A549 (cell line): Measurements from ENCODE around the gene SLC26A8. TPM values are rescaled to one million over a fixed set of nuclear protein-coding genes. Genes with fewer than 3 reads are reported as not detected.
"Not testable (repeated sequence)": the region's sequence is repeated elsewhere in the genome, so short reads cannot be mapped to it uniquely, and the experiment has no call there.

Source experiments
- ATAC-seq, 2 experiments: fragments of 200-7000 bp in 1 of 2; fragments of >200 bp in 1 of 2; cut with Nextera tagmentation in 1 of 2; cut with Tn5 transposase in 1 of 2; 3 replicates each; pipeline versions ENCODE4 v1.8.0 to v1.9.1; 2018 to 2020; ENCODE audit warnings: mild to moderate bottlenecking in 1 of 2, moderate library complexity in 1 of 2
- CTCF ChIA-PET: fragments of 300-600 bp; sonication (Branson Sonifier 250); formaldehyde crosslinking; extraction: SDS; loops from one replicate; lab custom pipeline; 2021; ENCODE audit warnings: antibody characterized with exemption, inconsistent platforms; lab: Yijun Ruan, JAX
- POLR2A ChIA-PET: fragments of 350-600 bp; formaldehyde crosslinking; extraction: SDS; loops from one replicate; lab custom pipeline; 2021; ENCODE audit warnings: antibody characterized with exemption, inconsistent platforms; lab: Yijun Ruan, JAX
- DNase-seq, 2 experiments: peaks; one replicate each; pipeline versions ENCODE4 v3.0.0 to v3.0.0-alpha.2; 2011 to 2016; ENCODE audit warnings: low read depth in 1 of 2, low spot score in 1 of 2
- FAIRE-seq: peaks from 2 replicates; lab custom pipeline; 2011; peaks lifted over from hg19 to GRCh38; lab: Jason Lieb, UNC
- H3K27ac ChIP-seq, 2 experiments: fragments of >200 bp; sonication (Bioruptor Twin); formaldehyde crosslinking; 3 replicates each; pipeline ENCODE4 v1.5.1; 2016 to 2017
- H3K4me1 ChIP-seq: fragments of >200 bp; sonication (Bioruptor Twin); formaldehyde crosslinking; 3 replicates; pipeline ENCODE4 v1.6.1; 2016
- H3K4me2 ChIP-seq: fragments of >200 bp; sonication (Bioruptor Twin); formaldehyde crosslinking; 3 replicates; pipeline ENCODE4 v1.6.1; 2016
- H3K4me3 ChIP-seq: fragments of >200 bp; sonication (Bioruptor Twin); formaldehyde crosslinking; 3 replicates; pipeline ENCODE4 v1.5.1; 2016
- H3K9me3 ChIP-seq: fragments of >200 bp; sonication (Bioruptor Twin); formaldehyde crosslinking; 3 replicates; pipeline ENCODE4 v1.6.1; 2016
- BHLHE40 ChIP-seq: IDR thresholded peaks from 2 replicates; pipeline ENCODE4 v1.6.1; 2012; ENCODE audit warnings: low read depth, low read length, inconsistent platforms
- CBX2 ChIP-seq: fragments of 200-600 bp; sonication (generic); IDR thresholded peaks from 2 replicates; pipeline ENCODE4 v1.6.1; 2016; ENCODE audit warnings: low read depth, mild to moderate bottlenecking, borderline replicate concordance
- CHD4 ChIP-seq: fragments of 200-600 bp; sonication (generic); IDR thresholded peaks from 2 replicates; pipeline ENCODE4 v1.6.1; 2016; ENCODE audit warnings: antibody characterized with exemption, mild to moderate bottlenecking, borderline replicate concordance
- EHMT2 ChIP-seq: fragments of 200-600 bp; sonication (generic); IDR thresholded peaks from 2 replicates; pipeline ENCODE4 v1.6.1; 2016; ENCODE audit warnings: antibody characterized with exemption, low read depth, mild to moderate bottlenecking, moderate library complexity
- ESRRA ChIP-seq: fragments of 150-350 bp; IDR thresholded peaks from 2 replicates; pipeline ENCODE4 v1.6.1; 2014; ENCODE audit warnings: mild to moderate bottlenecking, low read length, borderline replicate concordance
- FOSB ChIP-seq: fragments of 250-450 bp; sonication (Bioruptor Pico); IDR thresholded peaks from 2 replicates; pipeline ENCODE4 v1.5.0; 2020; ENCODE audit warnings: mild to moderate bottlenecking, moderate library complexity
- FOXS1 ChIP-seq: fragments of 250-450 bp; sonication (Bioruptor Pico); IDR thresholded peaks from 2 replicates; pipeline ENCODE4 v1.5.0; 2020; ENCODE audit warnings: mild to moderate bottlenecking, moderate library complexity
- HDAC2 ChIP-seq: fragments of 200-600 bp; sonication (generic); IDR thresholded peaks from 2 replicates; pipeline ENCODE4 v1.6.1; 2016
- JUNB ChIP-seq: fragments of >200 bp; sonication (Bioruptor Twin); formaldehyde crosslinking; IDR thresholded peaks from 2 replicates; pipeline ENCODE4 v1.6.1; 2016
- MAZ ChIP-seq: fragments of 150-350 bp; IDR thresholded peaks from 2 replicates; pipeline ENCODE4 v1.6.1; 2014; ENCODE audit warnings: antibody characterized with exemption, low read depth, low read length, borderline replicate concordance
- MYC ChIP-seq: IDR thresholded peaks from 2 replicates; pipeline ENCODE4 v1.6.1; 2012; ENCODE audit warnings: mild to moderate bottlenecking, inconsistent platforms, low read length, improper control_type of control experiment, borderline replicate concordance
- RFX5 ChIP-seq: fragments of 450-650 bp; IDR thresholded peaks from 2 replicates; pipeline ENCODE4 v1.7.1; 2014; ENCODE audit warnings: antibody characterized with exemption, mild to moderate bottlenecking, moderate library complexity
- TFCP2L1 ChIP-seq: fragments of 250-450 bp; sonication (Bioruptor Pico); IDR thresholded peaks from 2 replicates; pipeline ENCODE4 v1.5.0; 2021; ENCODE audit warnings: mild to moderate bottlenecking
- TP53 ChIP-seq: fragments of 250-450 bp; sonication (Bioruptor Pico); IDR thresholded peaks from 2 replicates; pipeline ENCODE4 v1.5.0; 2021; ENCODE audit warnings: mild to moderate bottlenecking, moderate library complexity
- WGBS: methylation state at CpG from one replicate; pipeline ENCODE4 v1.1.6; 2017; ENCODE audit errors: missing lambda C conversion rate; 5-methylcytosine and 5-hydroxymethylcytosine counted together
- polyA plus RNA-seq, 4 experiments: library from polyadenylated mRNA; depleted of rRNA in 3 of 4; stranded (reverse); fragments of >200 nt; fragmentation: RNase III in 1 of 4; extraction: RNeasy Plus Mini Kit Qiagen cat#74134 plus additional on column Dnase treatment in 1 of 4; gene quantifications; 2 replicates in 3 of 4; 3 replicates in 1 of 4; pipeline ENCODE4 v1.2.3, GENCODE V29; 2011 to 2017
- TF ChIP-seq, protein P1 (sequence below): IDR thresholded peaks from 2 replicates; pipeline ENCODE4 v1.6.1; 2012
- TF ChIP-seq, protein P2 (sequence below): fragments of 150-350 bp; IDR thresholded peaks from 2 replicates; pipeline ENCODE4 v1.6.1; 2014; ENCODE audit warnings: low read depth, mild to moderate bottlenecking, low read length

Gene SLC26A8
- polyA plus RNA-seq, 2 of the 4 experiments (the other 2 are of a cell fraction): not detected

DNA sequence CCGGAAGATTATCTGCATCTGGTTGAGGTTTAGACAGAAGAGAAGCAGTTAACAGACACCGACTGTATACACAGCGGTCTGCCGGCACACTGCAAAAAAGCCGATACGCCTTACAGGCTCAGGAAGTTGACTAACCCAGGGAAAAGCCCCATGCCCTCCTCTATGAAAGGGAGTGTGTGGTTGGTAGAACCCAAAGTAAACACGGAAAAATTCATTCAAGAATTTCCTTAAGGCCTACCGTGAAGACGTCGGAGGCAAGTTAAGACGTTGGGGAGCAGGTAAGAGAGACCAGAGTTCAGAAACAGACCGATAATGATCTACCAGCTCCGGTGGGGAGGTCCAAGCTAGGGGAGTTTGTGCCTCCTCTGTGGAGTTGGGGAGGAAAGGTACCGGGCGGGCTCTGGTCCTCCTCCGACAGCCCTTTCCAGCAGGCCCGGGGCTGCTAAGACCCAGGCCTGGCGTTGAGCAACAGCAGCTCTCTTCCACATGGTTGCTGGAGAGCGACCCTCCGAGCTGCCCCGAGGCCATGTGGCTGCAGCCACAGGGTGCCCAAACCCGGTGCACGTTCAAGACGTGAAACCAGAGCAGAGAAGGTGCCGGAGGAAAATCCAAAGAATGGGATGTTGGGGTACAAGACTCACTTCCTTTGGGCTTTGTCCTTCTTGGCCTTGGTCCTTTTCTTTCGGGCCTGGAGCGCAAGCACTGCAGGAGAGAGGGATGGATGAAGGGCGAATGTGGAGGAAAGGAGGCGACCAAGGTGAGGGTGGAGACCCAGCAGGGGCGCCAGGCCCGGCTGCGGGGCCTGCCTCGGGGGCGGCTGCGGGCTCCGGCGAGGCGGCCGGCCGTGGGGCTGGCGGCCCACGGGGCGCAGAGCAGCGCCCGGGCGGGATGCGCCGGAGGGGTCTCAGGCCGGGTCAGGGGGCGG, 104.4 kb downstream of the SLC26A8 start:
- no peak for FAIRE-seq

DNA sequence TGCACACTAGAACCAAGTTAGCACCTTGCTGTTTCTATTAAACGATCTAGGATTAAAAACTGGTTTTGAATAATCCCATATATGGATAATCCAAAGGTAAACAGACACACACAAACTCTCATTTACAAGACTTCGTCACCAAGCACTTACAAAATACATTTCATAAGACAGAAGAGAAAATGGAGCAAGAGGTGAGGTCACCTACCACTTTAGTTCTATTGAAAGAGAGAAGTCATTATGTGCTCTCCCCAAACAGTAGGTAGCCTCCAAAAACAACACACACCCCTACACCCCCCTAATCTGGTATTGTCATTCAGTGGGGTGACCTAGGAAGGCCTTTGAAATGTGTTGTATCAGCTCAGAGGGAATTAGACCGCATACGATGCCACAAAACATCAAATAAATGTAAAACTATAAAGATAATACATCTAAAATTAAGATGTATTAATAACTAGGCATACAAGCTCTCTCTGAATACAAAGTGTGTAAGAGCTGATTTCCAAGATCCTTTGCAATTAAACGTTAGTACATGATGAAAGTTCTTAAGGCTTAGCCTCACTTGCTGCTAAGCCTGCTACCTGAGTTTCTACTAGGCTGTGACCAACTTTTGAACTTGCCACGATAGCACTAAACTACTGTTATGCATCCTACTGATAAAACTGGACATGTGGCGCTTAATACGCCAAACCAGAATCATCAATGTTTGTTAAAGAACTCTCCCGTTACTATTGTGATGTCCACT, 105.2 kb downstream of the SLC26A8 start:
- H3K4me2 ChIP-seq: peak overlapping the region; percentile 95
- 8% methylated on average over 9 of the region's 9 CpGs for WGBS
- H3K9me3 ChIP-seq: no peaks in the 10 kb centered on the region
- TF ChIP-seq HDAC2: no peak
- no peak for TF ChIP-seq ESRRA
- TF ChIP-seq CHD4: no peak
- TF ChIP-seq FOXS1 (CRISPR knock-in tag): no peak
- TF ChIP-seq JUNB: no peak
- TF ChIP-seq, protein P1, sequence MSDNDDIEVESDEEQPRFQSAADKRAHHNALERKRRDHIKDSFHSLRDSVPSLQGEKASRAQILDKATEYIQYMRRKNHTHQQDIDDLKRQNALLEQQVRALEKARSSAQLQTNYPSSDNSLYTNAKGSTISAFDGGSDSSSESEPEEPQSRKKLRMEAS: no peak
- no peak for TF ChIP-seq RFX5
- no peak for TF ChIP-seq TP53 (CRISPR knock-in tag)
- no peak for TF ChIP-seq MAZ
- no peak for TF ChIP-seq BHLHE40
- TF ChIP-seq TFCP2L1 (CRISPR knock-in tag): no peak
- TF ChIP-seq, protein P2, sequence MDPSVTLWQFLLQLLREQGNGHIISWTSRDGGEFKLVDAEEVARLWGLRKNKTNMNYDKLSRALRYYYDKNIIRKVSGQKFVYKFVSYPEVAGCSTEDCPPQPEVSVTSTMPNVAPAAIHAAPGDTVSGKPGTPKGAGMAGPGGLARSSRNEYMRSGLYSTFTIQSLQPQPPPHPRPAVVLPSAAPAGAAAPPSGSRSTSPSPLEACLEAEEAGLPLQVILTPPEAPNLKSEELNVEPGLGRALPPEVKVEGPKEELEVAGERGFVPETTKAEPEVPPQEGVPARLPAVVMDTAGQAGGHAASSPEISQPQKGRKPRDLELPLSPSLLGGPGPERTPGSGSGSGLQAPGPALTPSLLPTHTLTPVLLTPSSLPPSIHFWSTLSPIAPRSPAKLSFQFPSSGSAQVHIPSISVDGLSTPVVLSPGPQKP: no peak
- no peak for TF ChIP-seq CBX2
- no peak for TF ChIP-seq FOSB
- peak overlapping the region; percentile 82 to 99 for H3K27ac ChIP-seq
- ChIA-PET POLR2A (interaction anchor here (2.6 kb wide), 1 partner anchor 109 kb away, joined by 13 read pairs; the partner anchor contains the start of gene MAPK14), CTCF (no interaction called here)
- DNase-seq: peak in 1 of 2 experiments; percentile 23
- FAIRE-seq: no peak
- no peak for ATAC-seq
- H3K4me3 ChIP-seq: peak overlapping the region; percentile 69
- H3K4me1 ChIP-seq: peaks cover 27% of the 10 kb centered on the region; the same call in 2 of the 3 replicates

More for the DNA sequence above, 104.4 kb downstream of the SLC26A8 start:
- Histone ChIP-seq H3K9me3 (no peaks in the 10 kb centered on the region), H3K4me3 (peak overlapping the region; percentile 69), H3K4me1 (peaks cover 27% of the 10 kb centered on the region; the same call in 2 of the 3 replicates), H3K4me2 (peak overlapping the region; percentile 95), H3K27ac (peak overlapping the region; percentile 82 to 99)
- peak; percentile 55 to 56 for ATAC-seq
- 1% methylated on average over 20 of the region's 50 CpGs for WGBS
- POLR2A ChIA-PET: interaction anchor here (2.6 kb wide), 1 partner anchor 108 kb away, joined by 13 read pairs; the partner anchor contains the start of gene MAPK14
- TF ChIP-seq, protein P1: peak; percentile 28
- no peak for TF ChIP-seq FOSB
- no peak for TF ChIP-seq EHMT2
- TF ChIP-seq MYC: peak; percentile 56; the same call in 1 of the 2 replicates
- TF ChIP-seq, all 56 proteins: peak for 2
- DNase-seq: peak in 1 of 2 experiments; percentile 45
- CTCF ChIA-PET: interaction anchor here (0.9 kb wide), 1 partner anchor 17 kb away, joined by 3 read pairs; no protein-coding TSS in a partner anchor

DNA sequence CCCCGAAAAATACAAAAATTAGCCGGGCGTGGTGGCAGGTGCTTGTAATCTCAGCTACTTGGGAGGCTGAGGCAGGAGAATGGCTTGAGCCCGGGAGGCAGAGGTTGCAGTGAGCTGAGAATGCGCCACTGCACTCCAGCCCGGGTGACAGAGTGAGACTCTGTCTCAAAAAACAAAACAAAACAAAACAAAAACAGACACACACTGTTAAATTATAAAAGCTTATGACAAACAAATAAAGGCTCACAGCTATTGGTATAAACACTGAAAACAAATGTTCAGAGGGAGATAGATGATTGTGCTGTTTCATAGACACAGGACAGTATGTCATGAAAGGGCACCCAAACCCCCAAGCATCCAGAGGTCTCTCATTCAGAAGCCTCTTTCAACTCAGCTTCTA, 107.5 kb downstream of the SLC26A8 start:
- CTCF ChIA-PET: interaction anchor here (1.1 kb wide), 1 partner anchor 178 kb away, joined by 3 read pairs; no protein-coding TSS in a partner anchor
- H3K4me2 ChIP-seq, DNase-seq, ATAC-seq, POLR2A ChIA-PET, H3K9me3 ChIP-seq, H3K27ac ChIP-seq, H3K4me3 ChIP-seq, FAIRE-seq: not testable (repeated sequence)
- WGBS: 82% methylated on average over 6 of the region's 6 CpGs
- H3K4me1 ChIP-seq: peaks cover 20% of the 10 kb centered on the region; the same call in 2 of the 3 replicates
